Endothelial cell of umbilical vein (primary cell): Measurements from ENCODE around the gene KIAA0825. TPM values are rescaled to one million over a fixed set of nuclear protein-coding genes. Genes with fewer than 3 reads are reported as not detected.

Experiments
- BruUV-seq: library from RNA; stranded (reverse); fragments of 400-500 nt; replicated peaks from 2 replicates; lab custom pipeline; 2021; lab: Mats Ljungman, UMichigan
- CTCF ChIA-PET: fragments of 300-600, 350-600 bp; sonication (Branson Sonifier 250); formaldehyde crosslinking; loops from one replicate; lab custom pipeline; 2021; ENCODE audit warnings: antibody characterized with exemption, inconsistent platforms; lab: Charles Lee
- POLR2A ChIA-PET: fragments of 300-600, 350-600 bp; sonication (Branson Sonifier 250); formaldehyde crosslinking; loops from one replicate; lab custom pipeline; 2021; ENCODE audit warnings: antibody characterized with exemption, inconsistent platforms; lab: Charles Lee
- DNase-seq: peaks from one replicate; pipeline ENCODE4 v3.0.0-alpha.2; 2011; ENCODE audit warnings: low read depth, low spot score
- FAIRE-seq: peaks from 2 replicates; lab custom pipeline; 2011; peaks lifted over from hg19 to GRCh38; lab: Jason Lieb, UNC
- H2AFZ ChIP-seq: 2 replicates; pipeline ENCODE4 v1.6.0; 2012; ENCODE audit warnings: low read depth, low read length, control low read depth, inconsistent platforms
- H3K27ac ChIP-seq: 2 replicates; pipeline ENCODE4 v1.5.1; 2011; ENCODE audit warnings: low read depth, mild to moderate bottlenecking, control low read depth, low read length, moderate library complexity; ENCODE audit not compliant: insufficient read depth
- H3K27me3 ChIP-seq, 2 experiments: 2 replicates each; pipeline versions ENCODE4 v1.6.0 to v1.6.1; 2011; ENCODE audit warnings: low read length in 2 of 2, mixed read lengths in 1 of 2; ENCODE audit not compliant: control insufficient read depth in 2 of 2, insufficient read depth in 2 of 2
- H3K36me3 ChIP-seq, 2 experiments: 2 replicates in 1 of 2; 3 replicates in 1 of 2; pipeline ENCODE4 v1.5.1; 2011; ENCODE audit warnings: low read length in 2 of 2, mild to moderate bottlenecking in 1 of 2, moderate library complexity in 1 of 2; ENCODE audit not compliant: control insufficient read depth in 2 of 2, insufficient read depth in 2 of 2; ENCODE audit errors: extremely low read depth in 1 of 2
- H3K4me1 ChIP-seq: 3 replicates; pipeline ENCODE4 v1.5.1; 2011; ENCODE audit warnings: mild to moderate bottlenecking, low read length; ENCODE audit not compliant: control insufficient read depth, insufficient read depth; ENCODE audit errors: extremely low read depth
- H3K4me2 ChIP-seq: 2 replicates; pipeline ENCODE4 v1.6.1; 2011; ENCODE audit warnings: low read length, control low read depth, mixed read lengths; ENCODE audit not compliant: insufficient read depth
- H3K4me3 ChIP-seq, 3 experiments: fragments of 200-600 bp in 1 of 3; sonication (generic), shearing (Covaris generic) in 1 of 3; replicated peaks in 1 of 3; 2 replicates each; pipeline ENCODE4 v1.5.1; 2011 to 2016; ENCODE audit warnings: control low read depth in 3 of 3, low read length in 3 of 3, mild to moderate bottlenecking in 2 of 3, inconsistent platforms in 1 of 3, low read depth in 1 of 3, moderate library complexity in 1 of 3; ENCODE audit not compliant: insufficient read depth in 1 of 3
- H3K79me2 ChIP-seq: 2 replicates; pipeline ENCODE4 v1.6.0; 2012; ENCODE audit warnings: low read length, inconsistent platforms; ENCODE audit not compliant: control insufficient read depth, insufficient read depth
- H3K9ac ChIP-seq: replicated peaks from 2 replicates; pipeline ENCODE3; 2011; ENCODE audit warnings: low read length, control low read depth; ENCODE audit not compliant: insufficient read depth; ENCODE audit errors: extremely low read depth
- H3K9me1 ChIP-seq: replicated peaks from 3 replicates; pipeline ENCODE4 v1.6.0; 2011; ENCODE audit warnings: mild to moderate bottlenecking, low read length; ENCODE audit not compliant: control insufficient read depth, insufficient read depth; ENCODE audit errors: extremely low read depth
- H3K9me3 ChIP-seq: replicated peaks from 2 replicates; pipeline ENCODE4 v1.5.1; 2012; ENCODE audit warnings: low read length, inconsistent platforms; ENCODE audit not compliant: control insufficient read depth, insufficient read depth
- H4K20me1 ChIP-seq: replicated peaks from 2 replicates; pipeline ENCODE3; 2011; ENCODE audit warnings: mild to moderate bottlenecking, low read length; ENCODE audit not compliant: control insufficient read depth, insufficient read depth; ENCODE audit errors: extremely low read depth
- CTCF ChIP-seq, 2 donors: IDR thresholded peaks; 1 replicate in 1 of 2; 2 replicates in 1 of 2; pipeline ENCODE4 v1.5.1; 2011; ENCODE audit warnings: low read length in 2 of 2, mild to moderate bottlenecking in 2 of 2, moderate library complexity in 2 of 2, control low read depth in 1 of 2, inconsistent platforms in 1 of 2, low read depth in 1 of 2; ENCODE audit not compliant: insufficient read depth in 1 of 2; ENCODE audit errors: extremely low read depth in 1 of 2
- EZH2 ChIP-seq: IDR thresholded peaks from 2 replicates; pipeline ENCODE4 v1.6.1; 2012; ENCODE audit warnings: borderline replicate concordance, low read depth, mild to moderate bottlenecking, moderate library complexity, low read length, inconsistent platforms; ENCODE audit not compliant: severe bottlenecking
- FOS ChIP-seq: IDR thresholded peaks from 2 replicates; pipeline ENCODE4 v1.6.1; 2011; ENCODE audit warnings: mild to moderate bottlenecking, low read length, moderate library complexity, borderline replicate concordance; ENCODE audit not compliant: insufficient read depth
- GATA2 ChIP-seq: IDR thresholded peaks from 2 replicates; pipeline ENCODE4 v1.7.0; 2011; ENCODE audit warnings: low read depth, mild to moderate bottlenecking, moderate library complexity, mixed read lengths, low read length; ENCODE audit not compliant: insufficient read length, insufficient read depth
- JUN ChIP-seq: IDR thresholded peaks from 2 replicates; pipeline ENCODE4 v1.6.1; 2011; ENCODE audit warnings: borderline replicate concordance, low read depth; ENCODE audit not compliant: insufficient read length, insufficient read depth
- MYC ChIP-seq: IDR thresholded peaks from one replicate; pipeline ENCODE4 v1.6.1; 2011; ENCODE audit warnings: mild to moderate bottlenecking, low read depth, low read length
- POLR2A ChIP-seq: IDR thresholded peaks from 2 replicates; pipeline ENCODE4 v1.6.1; 2012; ENCODE audit warnings: low read depth, mild to moderate bottlenecking, control low read depth, low read length
- POLR2AphosphoS5 ChIP-seq: IDR thresholded peaks from 2 replicates; pipeline ENCODE4 v1.6.1; 2012; ENCODE audit warnings: low read depth, mild to moderate bottlenecking, control low read depth, low read length, moderate library complexity; ENCODE audit not compliant: insufficient read depth
- dilution Hi-C: fragments of 300-500 bp; cut with MboI; formaldehyde crosslinking; loops from one replicate; pipeline ENCODE4 v1.15.0; 2019; ENCODE audit warnings: low sequenced_read_pairs; ENCODE audit not compliant: extremely low pct_ligation_motif_present
- intact Hi-C: fragments of 100-400 bp; cut with micrococcal nuclease; formaldehyde crosslinking; loops from one replicate; pipeline ENCODE4 v1.10.0; 2022
- polyA plus RNA-seq, 4 experiments: library from polyadenylated mRNA; depleted of rRNA in 3 of 4; stranded (reverse) in 3 of 4; unstranded in 1 of 4; fragments of >200 nt; gene quantifications; 2 replicates each; pipeline versions ENCODE4 v1.2.1 to v1.2.3, GENCODE V29; 2011 to 2012; ENCODE audit warnings: missing spikeins in 1 of 4
- total RNA-seq: library from RNA; stranded (reverse); gene quantifications from 2 replicates; pipeline ENCODE4 v1.2.3, GENCODE V29; 2021
- TF ChIP-seq, protein P1 (sequence below): IDR thresholded peaks from 2 replicates; pipeline ENCODE4 v1.6.1; 2011; ENCODE audit not compliant: insufficient read depth, insufficient read length

Gene KIAA0825
- total and polyA plus RNA-seq, 2 donors (not counting 3 experiments of a cell fraction or from before 2014, with no cell fraction given) = 0.15 to 1.1 TPM

DNA sequence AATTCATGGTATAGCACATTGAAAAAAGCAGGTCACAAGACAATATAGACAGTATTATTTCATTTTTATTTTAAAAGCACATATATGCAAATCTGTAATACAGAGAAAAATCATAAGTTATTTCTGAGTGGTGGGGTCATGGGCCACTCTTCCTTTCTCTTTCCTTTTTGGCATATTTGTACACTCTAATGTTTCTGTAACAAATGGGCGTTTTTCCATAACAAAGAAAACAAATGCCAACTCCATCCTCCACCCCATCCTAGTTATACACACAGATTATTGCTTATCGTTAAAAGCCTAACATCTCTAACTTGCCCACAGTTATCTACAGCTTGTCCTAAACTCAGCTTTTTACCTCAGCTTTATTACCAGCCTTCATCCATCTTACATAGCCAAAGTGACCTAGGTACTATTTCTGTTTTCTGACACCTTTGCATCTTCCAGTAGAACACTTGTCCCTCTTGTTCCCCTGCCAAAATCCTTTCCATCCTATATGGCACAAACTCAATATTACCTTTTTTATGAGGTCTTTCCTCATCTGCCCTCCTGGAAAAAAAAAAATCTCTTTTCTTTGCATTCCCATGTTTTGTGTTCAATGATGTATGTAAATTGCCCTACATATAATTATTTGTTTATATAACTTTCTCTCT is 4.1 kb downstream of the KIAA0825 start:
- FAIRE-seq = no peak
- no peak overlapping the region for H3K4me2 ChIP-seq
- H2AFZ ChIP-seq = no peak overlapping the region
- dilution Hi-C loops = no loop called here
- H3K27me3 ChIP-seq = no peaks in the 10 kb centered on the region
- no TSS peak for BruUV-seq
- H3K36me3 ChIP-seq = no peaks in the 10 kb centered on the region
- CTCF ChIA-PET = interaction anchor here (1.0 to 1.8 kb wide), 4 partner anchors 12 to 124 kb away, joined by 3 to 15 read pairs (median 4); no protein-coding TSS in a partner anchor
- POLR2A ChIA-PET = no interaction called here
- H3K9ac ChIP-seq = no peak overlapping the region
- no peak overlapping the region for H3K4me3 ChIP-seq
- no peaks in the 10 kb centered on the region for H4K20me1 ChIP-seq
- intact Hi-C loops = no loop called here
- no peak overlapping the region for H3K27ac ChIP-seq
- no peak for TF ChIP-seq EZH2
- TF ChIP-seq POLR2A = no peak
- TF ChIP-seq CTCF (IDR thresholded peaks at IDR 0.05; ENCODE audit: extremely low read depth in 1 of 2, insufficient read depth in 1 of 2, low read depth in 1 of 2, low read length in 2 of 2) = no peak
- TF ChIP-seq GATA2 = no peak
- no peak for TF ChIP-seq MYC
- TF ChIP-seq, protein P1, sequence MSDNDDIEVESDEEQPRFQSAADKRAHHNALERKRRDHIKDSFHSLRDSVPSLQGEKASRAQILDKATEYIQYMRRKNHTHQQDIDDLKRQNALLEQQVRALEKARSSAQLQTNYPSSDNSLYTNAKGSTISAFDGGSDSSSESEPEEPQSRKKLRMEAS = no peak
- TF ChIP-seq JUN = no peak
- TF ChIP-seq FOS = no peak
- no peak for TF ChIP-seq POLR2AphosphoS5
- peak; percentile 41 for DNase-seq
- H3K9me1 ChIP-seq = no peaks in the 10 kb centered on the region
- H3K79me2 ChIP-seq = no peaks in the 10 kb centered on the region
- peaks cover 4% of the 10 kb centered on the region for H3K4me1 ChIP-seq
- no peaks in the 10 kb centered on the region for H3K9me3 ChIP-seq
